GM20431 (cell line): ENCODE results near the gene LYL1.
"Not testable (repeated sequence)": the region's sequence is repeated elsewhere in the genome, so short reads cannot be mapped to it uniquely, and the experiment has no call there.

Experiments used
- in situ Hi-C: fragments of 300-500 bp; cut with MseI, MboI; formaldehyde crosslinking; loops from one replicate; pipeline ENCODE4 v1.15.0; 2020; ENCODE audit warnings: low sequenced_read_pairs; ENCODE audit not compliant: unreplicated experiment

Gene LYL1

GRCh38 chr19:13102666-13103580 is at the start of gene LYL1:
TSS of gene LYL1 (minus strand) at chr19:13102858. CDS start at chr19:13101171, 1,687 bp downstream.
- in situ Hi-C loops = no loop called here

GRCh38 chr19:13151605-13152355 is 49.1 kb upstream of the LYL1 start:
- in situ Hi-C loops = no loop called here

GRCh38 chr19:13150931-13151604 is 48.4 kb upstream of the LYL1 start:
- in situ Hi-C loops = no loop called here

DNA sequence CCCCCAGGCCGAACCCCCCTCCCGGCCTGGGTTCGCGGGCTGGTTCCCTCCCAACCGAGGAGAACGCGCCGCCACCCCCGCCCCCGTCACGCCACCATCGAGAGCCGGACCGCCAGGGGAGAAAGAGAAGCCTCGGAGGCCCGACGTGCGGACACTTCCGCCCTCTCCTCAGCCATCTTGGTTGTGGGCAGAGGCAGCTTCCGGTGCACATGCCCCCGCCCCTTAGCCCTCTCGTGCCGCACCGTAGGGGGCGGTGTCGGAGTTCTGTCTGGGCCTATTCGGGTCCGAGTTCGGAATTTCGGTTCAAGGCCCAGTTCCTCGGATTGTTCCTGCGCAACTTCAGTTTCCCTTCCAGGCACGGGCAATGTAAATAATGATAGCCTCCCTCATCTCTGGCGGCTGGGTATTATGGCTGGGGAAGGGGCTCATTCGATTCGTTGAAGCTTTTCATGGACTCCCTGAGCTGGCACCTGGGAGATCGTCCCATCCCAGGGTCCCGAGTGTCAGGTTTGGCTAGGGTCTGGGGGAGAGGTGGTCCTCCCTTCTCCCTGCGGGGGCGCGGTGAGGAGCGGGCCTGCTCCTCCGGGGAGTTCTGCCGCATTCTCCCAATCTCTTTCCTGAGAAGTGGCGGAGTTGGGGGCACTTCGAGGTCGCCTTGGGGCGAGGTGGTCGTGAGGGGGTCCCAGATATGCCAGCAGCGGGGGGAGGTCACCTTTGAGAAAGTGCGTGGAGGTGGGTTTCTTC is 47.7 kb upstream of the LYL1 start, which contains the start of the genes IER2 and STX10:
Gene IER2, plus strand, starts transcription at position 225 of the 744 bp plus-strand sequence. CDS start 2,776 bp downstream, outside the sequence.
Gene STX10, minus strand, starts transcription at position 189 of the 744 bp plus-strand sequence. CDS start 202 bp downstream, outside the sequence.
- in situ Hi-C loops = no loop called here

- in situ Hi-C loops = no loop called here
Measured at GRCh38 chr19:13149628-13150186, 47.0 kb upstream of the LYL1 start.

GRCh38 chr19:13149173-13149627 is 46.5 kb upstream of the LYL1 start:
- in situ Hi-C loops = not testable (repeated sequence)

GRCh38 chr19:13146763-13147563 is 44.3 kb upstream of the LYL1 start:
- in situ Hi-C loops = no loop called here

DNA sequence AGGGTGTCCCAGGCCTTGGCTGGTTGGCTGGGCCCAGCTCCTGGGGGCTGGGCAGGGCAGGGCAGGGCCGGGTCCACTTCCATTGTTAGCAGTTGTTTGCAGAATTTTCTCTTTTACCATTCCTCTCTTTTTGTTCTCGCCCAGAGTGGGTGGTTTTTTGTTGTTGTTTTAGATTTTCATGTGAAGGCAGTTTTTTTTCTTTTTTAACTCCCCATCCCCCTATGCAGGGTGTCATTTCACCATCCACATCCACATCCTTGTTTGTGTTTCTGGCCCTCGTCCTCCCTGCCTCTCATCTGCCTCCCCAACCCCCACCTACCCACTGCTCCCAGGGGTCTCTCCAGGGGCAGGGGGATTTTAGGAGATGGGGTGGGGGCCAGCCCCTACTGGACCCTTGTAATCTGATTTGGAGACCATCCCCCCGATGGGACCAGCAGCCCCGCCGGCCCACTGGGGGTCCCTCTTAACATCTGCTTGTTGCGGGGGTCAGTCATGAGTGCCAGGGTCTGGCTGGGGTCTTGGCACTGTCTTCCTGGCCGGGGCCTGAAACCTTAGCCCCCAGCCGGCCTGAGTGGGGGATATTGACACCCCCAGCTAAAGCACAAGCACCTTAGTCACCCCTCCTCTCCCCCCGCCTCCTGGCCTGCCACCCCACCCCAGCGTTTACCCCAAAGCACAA is 37.1 kb upstream of the LYL1 start:
- in situ Hi-C loops = no loop called here

DNA sequence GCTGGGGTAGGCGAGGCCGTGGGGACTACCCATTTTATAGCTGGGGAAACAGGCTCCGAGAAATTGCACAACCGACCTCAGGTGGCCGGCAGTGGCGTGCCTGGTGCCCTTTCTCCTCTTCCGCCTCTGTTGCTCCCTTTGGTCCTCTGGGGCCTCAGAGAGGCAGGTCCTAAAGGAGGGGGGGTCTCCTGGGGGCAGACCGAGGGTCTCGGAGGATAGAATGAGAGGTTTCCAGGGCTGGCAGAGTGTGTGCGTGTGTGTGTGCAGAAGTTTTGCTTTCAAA is 36.2 kb upstream of the LYL1 start:
- in situ Hi-C loops = no loop called here

DNA sequence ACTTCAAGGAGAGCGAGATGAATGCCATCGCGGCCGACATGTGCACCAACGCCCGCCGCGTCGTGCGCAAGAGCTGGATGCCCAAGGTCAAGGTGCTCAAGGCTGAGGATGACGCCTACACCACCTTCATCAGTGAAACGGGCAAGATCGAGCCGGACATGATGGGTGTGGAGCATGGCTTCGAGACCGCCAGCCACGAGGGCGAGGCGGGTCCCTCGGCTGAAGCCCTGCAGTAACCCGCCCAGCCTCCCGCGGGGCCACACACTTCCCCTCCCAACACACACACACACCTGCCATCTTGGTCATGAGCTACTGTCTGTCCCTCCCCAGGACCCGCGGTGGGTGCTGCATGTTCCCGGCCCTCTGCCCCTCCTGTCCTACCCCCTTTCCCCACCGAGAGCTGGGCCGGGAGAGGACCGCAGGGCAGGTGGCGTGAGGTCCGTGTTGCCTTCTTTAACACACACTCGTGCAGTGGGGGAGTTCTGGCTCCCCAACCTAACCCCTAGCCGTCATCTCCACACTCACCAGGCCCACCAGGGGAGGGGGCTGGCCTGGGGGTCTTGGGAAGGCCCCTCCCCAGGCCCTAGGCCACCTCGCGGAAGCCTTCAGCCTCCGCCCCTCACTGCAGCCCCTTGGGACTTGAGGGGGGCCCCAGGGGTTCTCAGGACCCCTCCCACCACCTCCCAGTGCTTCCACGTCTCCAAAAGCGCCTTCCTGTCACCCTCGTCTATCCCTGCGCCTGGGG is 35.7 kb upstream of the LYL1 start:
- in situ Hi-C loops = no loop called here

- in situ Hi-C loops = no loop called here
Measured at GRCh38 chr19:13137290-13137794, 34.7 kb upstream of the LYL1 start.

DNA sequence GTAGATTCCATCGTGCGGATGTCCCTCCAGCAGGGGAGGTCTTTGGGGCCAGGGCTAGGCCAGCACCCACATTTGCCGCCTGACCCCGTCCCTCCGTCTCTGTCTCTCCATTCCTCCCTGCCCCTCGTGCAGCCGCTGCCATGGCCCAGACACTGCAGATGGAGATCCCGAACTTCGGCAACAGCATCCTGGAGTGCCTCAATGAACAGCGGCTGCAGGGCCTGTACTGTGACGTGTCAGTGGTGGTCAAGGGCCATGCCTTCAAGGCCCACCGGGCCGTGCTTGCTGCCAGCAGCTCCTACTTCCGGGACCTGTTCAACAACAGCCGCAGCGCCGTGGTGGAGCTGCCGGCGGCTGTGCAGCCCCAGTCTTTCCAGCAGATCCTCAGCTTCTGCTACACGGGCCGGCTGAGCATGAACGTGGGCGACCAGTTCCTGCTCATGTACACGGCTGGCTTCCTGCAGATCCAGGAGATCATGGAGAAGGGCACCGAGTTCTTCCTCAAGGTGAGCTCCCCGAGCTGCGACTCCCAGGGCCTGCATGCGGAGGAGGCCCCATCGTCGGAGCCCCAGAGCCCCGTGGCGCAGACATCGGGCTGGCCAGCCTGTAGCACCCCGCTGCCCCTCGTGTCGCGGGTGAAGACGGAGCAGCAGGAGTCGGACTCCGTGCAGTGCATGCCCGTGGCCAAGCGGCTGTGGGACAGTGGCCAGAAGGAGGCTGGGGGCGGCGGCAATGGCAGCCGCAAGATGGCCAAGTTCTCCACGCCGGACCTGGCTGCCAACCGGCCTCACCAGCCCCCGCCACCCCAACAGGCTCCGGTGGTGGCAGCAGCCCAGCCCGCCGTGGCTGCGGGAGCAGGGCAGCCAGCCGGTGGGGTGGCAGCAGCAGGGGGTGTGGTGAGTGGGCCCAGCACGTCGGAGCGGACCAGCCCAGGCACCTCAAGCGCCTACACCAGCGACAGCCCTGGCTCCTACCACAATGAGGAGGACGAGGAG is 32.7 kb upstream of the LYL1 start:
- in situ Hi-C loops = no loop called here

GRCh38 chr19:13134626-13135025 is 32.0 kb upstream of the LYL1 start:
- in situ Hi-C loops = no loop called here

- in situ Hi-C loops = no loop called here
Measured at GRCh38 chr19:13133241-13133870, 30.7 kb upstream of the LYL1 start.

- in situ Hi-C loops = no loop called here
Measured at GRCh38 chr19:13132471-13133180, 30.0 kb upstream of the LYL1 start.
